GM23338 (cell line): ENCODE measurements around the gene SASH1.

ENCODE experiments used
- EZH2 ChIP-seq: fragments of 200-600 bp; sonication (generic); IDR thresholded peaks from one replicate; pipeline ENCODE4 v1.8.0; 2017; ENCODE audit warnings: antibody characterized with exemption, mild to moderate bottlenecking, low read depth; ENCODE audit not compliant: unreplicated experiment
- TF ChIP-seq, protein P1 (sequence below), 2 experiments: fragments of 200-600 bp in 1 of 2; sonication (generic) in 1 of 2; conservative IDR thresholded peaks; 2 replicates each; pipeline versions ENCODE4 v1.5.1 to v1.6.1; 2016 to 2017; ENCODE audit warnings: antibody characterized with exemption in 2 of 2, low read depth in 2 of 2, mild to moderate bottlenecking in 2 of 2, moderate library complexity in 1 of 2
- TF ChIP-seq, protein P2 (sequence below): IDR thresholded peaks from one replicate; pipeline ENCODE4 v1.6.1; 2018; ENCODE audit warnings: antibody characterized with exemption; ENCODE audit not compliant: unreplicated experiment

DNA sequence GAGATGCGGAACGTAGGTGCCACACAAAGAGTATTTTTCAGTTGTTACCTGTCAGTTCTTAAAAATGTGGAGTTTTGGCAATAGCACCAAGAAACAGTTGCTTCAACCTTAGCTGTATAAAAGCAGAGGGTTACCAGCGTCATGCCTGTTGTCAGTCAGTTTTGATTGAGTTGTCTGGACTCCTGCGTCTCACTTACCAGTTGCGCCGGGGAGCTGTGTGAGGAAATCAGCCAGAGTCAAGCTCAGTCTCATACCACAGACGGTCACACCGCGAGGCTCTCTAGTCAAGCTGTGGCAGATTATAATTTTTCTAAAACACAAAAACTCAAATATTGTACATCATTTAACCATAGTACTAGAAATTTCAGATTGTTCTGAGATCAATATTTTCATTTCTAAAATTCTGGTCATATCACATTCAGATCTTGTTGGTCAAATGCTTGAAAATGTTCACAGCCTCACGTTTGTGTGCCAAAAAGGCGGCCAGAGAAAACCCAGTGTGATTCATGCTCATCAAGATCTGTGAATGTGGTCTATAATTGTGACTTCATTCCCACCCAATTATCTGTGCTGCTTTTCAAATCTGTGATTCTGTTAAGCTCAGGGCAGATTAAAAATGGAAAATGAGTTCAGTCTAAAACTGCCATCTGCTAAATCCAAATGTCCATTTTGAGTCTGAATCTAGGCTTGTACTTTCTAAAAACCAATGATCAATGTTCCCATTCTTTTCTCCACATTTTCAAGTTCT, 37.5 kb downstream of the SASH1 start:
- TF ChIP-seq, protein P1, sequence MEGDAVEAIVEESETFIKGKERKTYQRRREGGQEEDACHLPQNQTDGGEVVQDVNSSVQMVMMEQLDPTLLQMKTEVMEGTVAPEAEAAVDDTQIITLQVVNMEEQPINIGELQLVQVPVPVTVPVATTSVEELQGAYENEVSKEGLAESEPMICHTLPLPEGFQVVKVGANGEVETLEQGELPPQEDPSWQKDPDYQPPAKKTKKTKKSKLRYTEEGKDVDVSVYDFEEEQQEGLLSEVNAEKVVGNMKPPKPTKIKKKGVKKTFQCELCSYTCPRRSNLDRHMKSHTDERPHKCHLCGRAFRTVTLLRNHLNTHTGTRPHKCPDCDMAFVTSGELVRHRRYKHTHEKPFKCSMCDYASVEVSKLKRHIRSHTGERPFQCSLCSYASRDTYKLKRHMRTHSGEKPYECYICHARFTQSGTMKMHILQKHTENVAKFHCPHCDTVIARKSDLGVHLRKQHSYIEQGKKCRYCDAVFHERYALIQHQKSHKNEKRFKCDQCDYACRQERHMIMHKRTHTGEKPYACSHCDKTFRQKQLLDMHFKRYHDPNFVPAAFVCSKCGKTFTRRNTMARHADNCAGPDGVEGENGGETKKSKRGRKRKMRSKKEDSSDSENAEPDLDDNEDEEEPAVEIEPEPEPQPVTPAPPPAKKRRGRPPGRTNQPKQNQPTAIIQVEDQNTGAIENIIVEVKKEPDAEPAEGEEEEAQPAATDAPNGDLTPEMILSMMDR (conservative IDR thresholded peaks at IDR 0.05; ENCODE audit: low read depth in 2 of 2) = no peak
- TF ChIP-seq EZH2 = no peak
- TF ChIP-seq, protein P2, sequence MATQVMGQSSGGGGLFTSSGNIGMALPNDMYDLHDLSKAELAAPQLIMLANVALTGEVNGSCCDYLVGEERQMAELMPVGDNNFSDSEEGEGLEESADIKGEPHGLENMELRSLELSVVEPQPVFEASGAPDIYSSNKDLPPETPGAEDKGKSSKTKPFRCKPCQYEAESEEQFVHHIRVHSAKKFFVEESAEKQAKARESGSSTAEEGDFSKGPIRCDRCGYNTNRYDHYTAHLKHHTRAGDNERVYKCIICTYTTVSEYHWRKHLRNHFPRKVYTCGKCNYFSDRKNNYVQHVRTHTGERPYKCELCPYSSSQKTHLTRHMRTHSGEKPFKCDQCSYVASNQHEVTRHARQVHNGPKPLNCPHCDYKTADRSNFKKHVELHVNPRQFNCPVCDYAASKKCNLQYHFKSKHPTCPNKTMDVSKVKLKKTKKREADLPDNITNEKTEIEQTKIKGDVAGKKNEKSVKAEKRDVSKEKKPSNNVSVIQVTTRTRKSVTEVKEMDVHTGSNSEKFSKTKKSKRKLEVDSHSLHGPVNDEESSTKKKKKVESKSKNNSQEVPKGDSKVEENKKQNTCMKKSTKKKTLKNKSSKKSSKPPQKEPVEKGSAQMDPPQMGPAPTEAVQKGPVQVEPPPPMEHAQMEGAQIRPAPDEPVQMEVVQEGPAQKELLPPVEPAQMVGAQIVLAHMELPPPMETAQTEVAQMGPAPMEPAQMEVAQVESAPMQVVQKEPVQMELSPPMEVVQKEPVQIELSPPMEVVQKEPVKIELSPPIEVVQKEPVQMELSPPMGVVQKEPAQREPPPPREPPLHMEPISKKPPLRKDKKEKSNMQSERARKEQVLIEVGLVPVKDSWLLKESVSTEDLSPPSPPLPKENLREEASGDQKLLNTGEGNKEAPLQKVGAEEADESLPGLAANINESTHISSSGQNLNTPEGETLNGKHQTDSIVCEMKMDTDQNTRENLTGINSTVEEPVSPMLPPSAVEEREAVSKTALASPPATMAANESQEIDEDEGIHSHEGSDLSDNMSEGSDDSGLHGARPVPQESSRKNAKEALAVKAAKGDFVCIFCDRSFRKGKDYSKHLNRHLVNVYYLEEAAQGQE = no peak
